GM23338 (cell line): ENCODE measurements around the gene DAB1. TPM values are rescaled to one million over a fixed set of nuclear protein-coding genes. Genes with fewer than 3 reads are reported as not detected.

ENCODE experiments used
- ATAC-seq: fragments of 200-7000 bp; cut with Tn5 transposase; 3 replicates; pipeline ENCODE4 v1.9.1; 2020
- DNase-seq: peaks from one replicate; pipeline ENCODE4 v3.0.0-alpha.2; 2015; ENCODE audit warnings: low spot score
- H2AFZ ChIP-seq: fragments of 200-600 bp; sonication (generic); 2 replicates; pipeline ENCODE4 v1.8.0; 2016; ENCODE audit warnings: antibody characterized with exemption, mild to moderate bottlenecking, moderate library complexity
- H3F3A ChIP-seq: fragments of 200-600 bp; sonication (generic); replicated peaks from 2 replicates; pipeline ENCODE4 v1.8.0; 2017; ENCODE audit warnings: antibody characterized with exemption, mixed run types, low read depth
- H3K27ac ChIP-seq: fragments of 200-600 bp; sonication (generic); 2 replicates; pipeline ENCODE4 v1.6.1; 2016; ENCODE audit warnings: low read depth
- H3K27me3 ChIP-seq: fragments of 200-600 bp; sonication (generic); 2 replicates; pipeline ENCODE4 v1.8.0; 2016; ENCODE audit warnings: mild to moderate bottlenecking, mixed run types, moderate library complexity; ENCODE audit not compliant: insufficient read depth
- H3K36me3 ChIP-seq: fragments of 200-600 bp; sonication (generic); 2 replicates; pipeline ENCODE4 v1.8.0; 2016; ENCODE audit warnings: mild to moderate bottlenecking; ENCODE audit not compliant: insufficient read depth
- H3K4me1 ChIP-seq: fragments of 200-600 bp; sonication (generic); 2 replicates; pipeline ENCODE4 v1.8.0; 2016; ENCODE audit warnings: mild to moderate bottlenecking, moderate library complexity; ENCODE audit not compliant: insufficient read depth
- H3K4me2 ChIP-seq: fragments of 200-600 bp; sonication (generic); 2 replicates; pipeline ENCODE4 v1.7.1; 2017; ENCODE audit warnings: mixed run types
- H3K4me3 ChIP-seq: fragments of 200-600 bp; sonication (generic); 2 replicates; pipeline ENCODE4 v1.6.1; 2016; ENCODE audit warnings: mixed run types
- H3K79me2 ChIP-seq: fragments of 200-600 bp; sonication (generic); replicated peaks from 2 replicates; pipeline ENCODE4 v1.8.0; 2017; ENCODE audit warnings: mild to moderate bottlenecking; ENCODE audit not compliant: insufficient read depth
- H3K9me2 ChIP-seq: fragments of 200-600 bp; sonication (generic); 2 replicates; pipeline ENCODE4 v1.8.0; 2017; ENCODE audit not compliant: insufficient read depth
- H4K20me1 ChIP-seq: fragments of 200-600 bp; sonication (generic); replicated peaks from 2 replicates; pipeline ENCODE4 v1.8.0; 2017; ENCODE audit warnings: mild to moderate bottlenecking; ENCODE audit not compliant: insufficient read depth
- H3K27ac Mint-ChIP-seq: 2 replicates; pipeline ENCODE4 v1.8.0; 2020; ENCODE audit warnings: inconsistent platforms, mild to moderate bottlenecking, moderate library complexity, mixed read lengths
- H3K27me3 Mint-ChIP-seq: 3 replicates; pipeline ENCODE4 v1.8.0; 2022; ENCODE audit warnings: low read depth, mild to moderate bottlenecking, moderate library complexity, mixed read lengths, inconsistent platforms; ENCODE audit not compliant: insufficient read depth, poor library complexity
- H3K36me3 Mint-ChIP-seq: 3 replicates; pipeline ENCODE4 v1.8.0; 2021; ENCODE audit warnings: low read depth, mild to moderate bottlenecking, inconsistent platforms, moderate library complexity, mixed read lengths
- H3K4me1 Mint-ChIP-seq: 3 replicates; pipeline ENCODE4 v1.8.0; 2020; ENCODE audit warnings: mild to moderate bottlenecking, inconsistent platforms, mixed read lengths
- H3K4me3 Mint-ChIP-seq: 3 replicates; pipeline ENCODE4 v1.8.0; 2021; ENCODE audit warnings: moderate library complexity, mild to moderate bottlenecking, inconsistent platforms, mixed read lengths
- H3K9me3 Mint-ChIP-seq: 3 replicates; pipeline ENCODE4 v1.8.0; 2020; ENCODE audit warnings: moderate library complexity, mild to moderate bottlenecking, inconsistent platforms, mixed read lengths
- CTCF ChIP-seq, 2 experiments: fragments of 200-600 bp in 1 of 2; sonication (generic) in 1 of 2; conservative IDR thresholded peaks; 2 replicates each; pipeline versions ENCODE4 v1.5.1 to v1.6.1; 2016 to 2017; ENCODE audit warnings: antibody characterized with exemption in 2 of 2, low read depth in 2 of 2, mild to moderate bottlenecking in 2 of 2, moderate library complexity in 1 of 2
- EZH2 ChIP-seq: fragments of 200-600 bp; sonication (generic); IDR thresholded peaks from one replicate; pipeline ENCODE4 v1.8.0; 2017; ENCODE audit warnings: antibody characterized with exemption, mild to moderate bottlenecking, low read depth; ENCODE audit not compliant: unreplicated experiment
- EZH2phosphoT487 ChIP-seq: fragments of 200-600 bp; sonication (generic); IDR thresholded peaks from one replicate; pipeline ENCODE4 v1.8.1; 2018; ENCODE audit warnings: antibody characterized with exemption; ENCODE audit not compliant: unreplicated experiment
- JUNB ChIP-seq: IDR thresholded peaks from one replicate; pipeline ENCODE4 v1.6.1; 2016; ENCODE audit warnings: antibody characterized with exemption; ENCODE audit not compliant: unreplicated experiment
- NANOG ChIP-seq: IDR thresholded peaks from 2 replicates; pipeline ENCODE4 v1.6.1; 2016; ENCODE audit warnings: antibody characterized with exemption, borderline replicate concordance
- POLR2AphosphoS5 ChIP-seq: IDR thresholded peaks from 2 replicates; pipeline ENCODE4 v1.6.1; 2016; ENCODE audit warnings: antibody characterized with exemption, low read depth
- REST ChIP-seq: IDR thresholded peaks from one replicate; pipeline ENCODE4 v1.6.1; 2018; ENCODE audit warnings: antibody characterized with exemption; ENCODE audit not compliant: unreplicated experiment
- ZNF114 ChIP-seq: fragments of 250-450 bp; sonication (Bioruptor Pico); IDR thresholded peaks from 2 replicates; pipeline ENCODE4 v1.5.0; 2020; ENCODE audit warnings: mild to moderate bottlenecking, moderate library complexity
- ZNF331 ChIP-seq: fragments of 250-450 bp; sonication (Bioruptor Pico); IDR thresholded peaks from 2 replicates; pipeline ENCODE4 v1.5.0; 2020; ENCODE audit warnings: low read depth, mild to moderate bottlenecking, moderate library complexity
- ZNF462 ChIP-seq: fragments of 250-450 bp; sonication (Bioruptor Pico); IDR thresholded peaks from 2 replicates; pipeline ENCODE4 v1.5.0; 2020; ENCODE audit warnings: mild to moderate bottlenecking, moderate library complexity
- polyA plus RNA-seq: library from polyadenylated mRNA; unstranded; fragments of >200 nt; fragmentation: Nextera tagmentation; extraction: Ambion mirVana; gene quantifications from 2 replicates; pipeline ENCODE4 v1.2.1, GENCODE V29; 2016
- total RNA-seq: library from RNA; depleted of rRNA; stranded (reverse); fragments of >200 nt; shearing (Covaris generic); gene quantifications from 2 replicates; pipeline ENCODE4 v1.2.3, GENCODE V29; 2014

Gene DAB1
- total and polyA plus RNA-seq, 2 experiments from 2014 or later, result 12.8 to 14.5 TPM

GRCh38 chr1:57440096-57440495 lies 16.2 kb upstream of the DAB1 start (continued):
- TF ChIP-seq REST (no peak), ZNF114 (CRISPR knock-in tag) (no peak), EZH2phosphoT487 (no peak)

- H3K36me3 Mint-ChIP-seq, result no peaks in the 10 kb centered on the region
- Histone ChIP-seq H3K27ac (no peak overlapping the region), H3K27me3 (peaks cover 3% of the 10 kb centered on the region; the same call in 1 of the 2 replicates), H3K4me3 (no peak overlapping the region), H3F3A (no peaks in the 10 kb centered on the region), H3K36me3 (no peaks in the 10 kb centered on the region), H3K4me2 (no peak overlapping the region), H2AFZ (no peak overlapping the region), H3K79me2 (no peaks in the 10 kb centered on the region), H3K4me1 (no peaks in the 10 kb centered on the region), H3K9me2 (0 out of 2 replicates have a peak, but pooled peaks cover 3% of the 10 kb centered on the region), H4K20me1 (no peaks in the 10 kb centered on the region)
- DNase-seq (no peak), ATAC-seq (no peak)
- no peaks in the 10 kb centered on the region for H3K9me3 Mint-ChIP-seq
- no peak overlapping the region for H3K4me3 Mint-ChIP-seq
- H3K27ac Mint-ChIP-seq, result no peak overlapping the region
- no peaks in the 10 kb centered on the region; the same call in 2 of the 3 replicates for H3K4me1 Mint-ChIP-seq
- H3K27me3 Mint-ChIP-seq, result peaks cover 3% of the 10 kb centered on the region
- no peak for TF ChIP-seq ZNF331 (CRISPR knock-in tag)
- no peak for TF ChIP-seq ZNF462 (CRISPR knock-in tag)
- TF ChIP-seq CTCF (conservative IDR thresholded peaks at IDR 0.05; ENCODE audit: low read depth in 2 of 2), result no peak
- TF ChIP-seq POLR2AphosphoS5, result no peak
- no peak for TF ChIP-seq REST
- TF ChIP-seq EZH2phosphoT487, result no peak
- TF ChIP-seq EZH2, result no peak
- no peak for TF ChIP-seq JUNB
- no peak for TF ChIP-seq NANOG
Observed at GRCh38 chr1:57431400-57431799, 7.5 kb upstream of the DAB1 start.
